ENCODE data around the gene NUDT1. TPM values are rescaled to one million over a fixed set of nuclear protein-coding genes. Genes with fewer than 3 reads are reported as not detected.

NUDT1 gene
- total and polyA plus RNA-seq, 4 experiments from 2014 or later, result 20.9 to 59.2 (median 31.5) TPM

GRCh38 chr7:2225830-2226229, 16.2 kb upstream of the NUDT1 start:
- H3K4me3 Mint-ChIP-seq, result no peak overlapping the region
- ChIA-PET POLR2A (ENCODE audit: partially characterized antibody) (no interaction called here), CTCF (ENCODE audit: partially characterized antibody) (no interaction called here)
- Histone ChIP-seq H3K4me1 (ENCODE audit: insufficient read depth, low read length) (peaks cover 13% of the 10 kb centered on the region), H3K9me3 (ENCODE audit: control insufficient read depth in 1 of 2, low read length in 2 of 2) (no peaks in the 10 kb centered on the region), H3K36me3 (ENCODE audit: insufficient read depth, low read length) (peaks cover 21% of the 10 kb centered on the region), H3K27ac (ENCODE audit: low read depth, low read length) (no peak overlapping the region), H3K4me3 (ENCODE audit: low read length in 2 of 2) (no peak overlapping the region), H3K27me3 (ENCODE audit: insufficient read depth, low read length) (no peaks in the 10 kb centered on the region)
- no peaks in the 10 kb centered on the region for H3K27me3 Mint-ChIP-seq
- intact Hi-C loops (cut with micrococcal nuclease), result no loop called here
- peaks cover 21 to 35% of the 10 kb centered on the region in 2 donors for H3K36me3 Mint-ChIP-seq
- H3K27ac Mint-ChIP-seq, result peak overlapping the region in 1 of 7 donors; percentile 81
- H3K4me1 Mint-ChIP-seq, result peaks cover 12 to 33% (median 17%) of the 10 kb centered on the region in 4 donors
- no peak for DNase-seq
- H3K9me3 Mint-ChIP-seq, result no peaks in the 10 kb centered on the region

- Histone ChIP-seq H3K27me3 (ENCODE audit: insufficient read depth, low read length) (no peaks in the 10 kb centered on the region), H3K4me3 (ENCODE audit: low read length in 2 of 2) (no peak overlapping the region), H3K27ac (ENCODE audit: low read depth, low read length) (no peak overlapping the region), H3K36me3 (ENCODE audit: insufficient read depth, low read length) (peaks cover 17% of the 10 kb centered on the region), H3K4me1 (ENCODE audit: insufficient read depth, low read length) (peaks cover 26% of the 10 kb centered on the region), H3K9me3 (ENCODE audit: control insufficient read depth in 1 of 2, low read length in 2 of 2) (no peaks in the 10 kb centered on the region)
- Mint-ChIP-seq H3K27me3 (no peaks in the 10 kb centered on the region), H3K27ac (no peak overlapping the region), H3K9me3 (no peaks in the 10 kb centered on the region), H3K36me3 (peaks cover 15 to 33% of the 10 kb centered on the region in 2 donors), H3K4me1 (peaks cover 14 to 47% (median 24%) of the 10 kb centered on the region in 4 donors), H3K4me3 (no peak overlapping the region)
- no peak for DNase-seq
- ChIA-PET CTCF (ENCODE audit: partially characterized antibody) (no interaction called here), POLR2A (ENCODE audit: partially characterized antibody) (no interaction called here)
- intact Hi-C loops (cut with micrococcal nuclease), result no loop called here
Measured at GRCh38 chr7:2227699-2228098, 14.3 kb upstream of the NUDT1 start.

- Mint-ChIP-seq H3K27me3 (no peaks in the 10 kb centered on the region), H3K9me3 (no peaks in the 10 kb centered on the region), H3K4me3 (peak overlapping the region in 4 of 8 donors; percentile 15 to 51 (median 22)), H3K36me3 (peaks cover 15 to 34% of the 10 kb centered on the region in 2 donors), H3K4me1 (peaks cover 14 to 57% (median 30%) of the 10 kb centered on the region in 4 donors), H3K27ac (no peak overlapping the region)
- H3K27me3 ChIP-seq (ENCODE audit: insufficient read depth, low read length), result no peaks in the 10 kb centered on the region
- peaks cover 32% of the 10 kb centered on the region for H3K4me1 ChIP-seq (ENCODE audit: insufficient read depth, low read length)
- ChIA-PET POLR2A (ENCODE audit: partially characterized antibody) (no interaction called here), CTCF (ENCODE audit: partially characterized antibody) (no interaction called here)
- H3K36me3 ChIP-seq (ENCODE audit: insufficient read depth, low read length), result peaks cover 17% of the 10 kb centered on the region
- no peak for DNase-seq
- no peaks in the 10 kb centered on the region for H3K9me3 ChIP-seq (ENCODE audit: control insufficient read depth in 1 of 2, low read length in 2 of 2)
- no peak overlapping the region for H3K4me3 ChIP-seq (ENCODE audit: low read length in 2 of 2)
- intact Hi-C loops (cut with micrococcal nuclease), result no loop called here
- H3K27ac ChIP-seq (ENCODE audit: low read depth, low read length), result no peak overlapping the region
Measured at GRCh38 chr7:2228921-2229320, 13.1 kb upstream of the NUDT1 start.

- intact Hi-C loops (cut with micrococcal nuclease), result no loop called here
- Histone ChIP-seq H3K36me3 (ENCODE audit: insufficient read depth, low read length) (peaks cover 17% of the 10 kb centered on the region), H3K9me3 (ENCODE audit: control insufficient read depth in 1 of 2, low read length in 2 of 2) (no peaks in the 10 kb centered on the region), H3K4me3 (ENCODE audit: low read length in 2 of 2) (no peak overlapping the region), H3K27me3 (ENCODE audit: insufficient read depth, low read length) (no peaks in the 10 kb centered on the region), H3K27ac (ENCODE audit: low read depth, low read length) (no peak overlapping the region), H3K4me1 (ENCODE audit: insufficient read depth, low read length) (peaks cover 32% of the 10 kb centered on the region)
- Mint-ChIP-seq H3K4me3 (peak overlapping the region in 3 of 8 donors; percentile 7 to 55 (median 36)), H3K27ac (peak overlapping the region in 3 of 7 donors; percentile 4 to 79 (median 51)), H3K27me3 (no peaks in the 10 kb centered on the region), H3K4me1 (peaks cover 14 to 53% (median 30%) of the 10 kb centered on the region in 4 donors), H3K36me3 (peaks cover 12 to 29% of the 10 kb centered on the region in 2 donors), H3K9me3 (no peaks in the 10 kb centered on the region)
- CTCF ChIA-PET (ENCODE audit: partially characterized antibody), result no interaction called here
- DNase-seq, result no peak
- POLR2A ChIA-PET (ENCODE audit: partially characterized antibody), result no interaction called here
Measured at GRCh38 chr7:2229467-2229866, 12.6 kb upstream of the NUDT1 start.

GRCh38 chr7:2230226-2230625, 11.8 kb upstream of the NUDT1 start:
- Histone ChIP-seq H3K4me3 (ENCODE audit: low read length in 2 of 2) (no peak overlapping the region), H3K27ac (ENCODE audit: low read depth, low read length) (no peak overlapping the region), H3K27me3 (ENCODE audit: insufficient read depth, low read length) (no peaks in the 10 kb centered on the region), H3K9me3 (ENCODE audit: control insufficient read depth in 1 of 2, low read length in 2 of 2) (no peaks in the 10 kb centered on the region), H3K36me3 (ENCODE audit: insufficient read depth, low read length) (peaks cover 16% of the 10 kb centered on the region), H3K4me1 (ENCODE audit: insufficient read depth, low read length) (peaks cover 32% of the 10 kb centered on the region)
- ChIA-PET POLR2A (ENCODE audit: partially characterized antibody) (no interaction called here), CTCF (ENCODE audit: partially characterized antibody) (no interaction called here)
- no peak for DNase-seq
- Mint-ChIP-seq H3K4me1 (peaks cover 16 to 53% (median 33%) of the 10 kb centered on the region in 4 donors), H3K27ac (peak overlapping the region in 2 of 7 donors; percentile 8 to 13), H3K4me3 (peak overlapping the region in 5 of 8 donors; percentile 4 to 67 (median 49)), H3K27me3 (no peaks in the 10 kb centered on the region), H3K9me3 (no peaks in the 10 kb centered on the region), H3K36me3 (peaks cover 11 to 32% of the 10 kb centered on the region in 2 donors)
- intact Hi-C loops (cut with micrococcal nuclease), result loop anchor here (5.0 kb wide), 1 partner anchor 288 kb away; no protein-coding TSS in a partner anchor

GRCh38 chr7:2230882-2231281, 11.1 kb upstream of the NUDT1 start:
- Histone ChIP-seq H3K27me3 (ENCODE audit: insufficient read depth, low read length) (no peaks in the 10 kb centered on the region), H3K36me3 (ENCODE audit: insufficient read depth, low read length) (peaks cover 12% of the 10 kb centered on the region), H3K4me3 (ENCODE audit: low read length in 2 of 2) (no peak overlapping the region), H3K4me1 (ENCODE audit: insufficient read depth, low read length) (peaks cover 32% of the 10 kb centered on the region), H3K9me3 (ENCODE audit: control insufficient read depth in 1 of 2, low read length in 2 of 2) (no peaks in the 10 kb centered on the region), H3K27ac (ENCODE audit: low read depth, low read length) (no peak overlapping the region)
- no peaks in the 10 kb centered on the region for H3K27me3 Mint-ChIP-seq
- intact Hi-C loops (cut with micrococcal nuclease), result loop anchor here (5.0 kb wide), 1 partner anchor 289 kb away; no protein-coding TSS in a partner anchor
- H3K9me3 Mint-ChIP-seq, result no peaks in the 10 kb centered on the region
- ChIA-PET POLR2A (ENCODE audit: partially characterized antibody) (no interaction called here), CTCF (ENCODE audit: partially characterized antibody) (no interaction called here)
- DNase-seq, result no peak
- H3K27ac Mint-ChIP-seq, result peak overlapping the region in 1 of 7 donors; percentile 29
- H3K4me1 Mint-ChIP-seq, result peaks cover 15 to 52% (median 32%) of the 10 kb centered on the region in 4 donors
- H3K4me3 Mint-ChIP-seq, result peak overlapping the region in 6 of 8 donors; percentile 10 to 63 (median 28)
- peaks cover 6 to 34% of the 10 kb centered on the region in 2 donors for H3K36me3 Mint-ChIP-seq

GRCh38 chr7:2231992-2232765, 9.8 kb upstream of the NUDT1 start:
- intact Hi-C loops (cut with micrococcal nuclease), result loop anchor here (1.0 to 5.0 kb wide), 3 partner anchors 10 to 290 kb away; partner anchors contain the start of genes EIF3B, MRM2 and NUDT1
- H3K4me1 Mint-ChIP-seq, result peaks cover 13 to 49% (median 32%) of the 10 kb centered on the region in 4 donors
- peak overlapping the region in 6 of 7 donors; percentile 75 to 90 (median 83) for H3K27ac Mint-ChIP-seq
- H3K4me3 Mint-ChIP-seq, result peak overlapping the region; percentile 87 to 92 (median 90)
- no peaks in the 10 kb centered on the region for H3K9me3 Mint-ChIP-seq
- Histone ChIP-seq H3K27ac (ENCODE audit: low read depth, low read length) (peak overlapping the region; percentile 70), H3K4me3 (ENCODE audit: low read length in 2 of 2) (peak overlapping the region; percentile 95 to 98), H3K4me1 (ENCODE audit: insufficient read depth, low read length) (peaks cover 32% of the 10 kb centered on the region), H3K9me3 (ENCODE audit: control insufficient read depth in 1 of 2, low read length in 2 of 2) (no peaks in the 10 kb centered on the region), H3K27me3 (ENCODE audit: insufficient read depth, low read length) (no peaks in the 10 kb centered on the region), H3K36me3 (ENCODE audit: insufficient read depth, low read length) (peaks cover 6% of the 10 kb centered on the region)
- ChIA-PET POLR2A (ENCODE audit: partially characterized antibody) (interaction anchor here (1.2 to 2.7 kb wide), 2 partner anchors 10 to 122 kb away, joined by 3 to 16 read pairs; partner anchors contain the start of genes MRM2 and NUDT1), CTCF (ENCODE audit: partially characterized antibody) (no interaction called here)
- H3K27me3 Mint-ChIP-seq, result no peaks in the 10 kb centered on the region
- H3K36me3 Mint-ChIP-seq, result peaks cover 6 to 31% of the 10 kb centered on the region in 2 donors
- DNase-seq, result peak in 2 of 5 donors; percentile 36 to 38

All from CD4-positive, alpha-beta memory T cell (primary cell).